RPMI7951 (cell line): Measurements from ENCODE around the gene TTLL8. TPM values are rescaled to one million over a fixed set of nuclear protein-coding genes. Genes with fewer than 3 reads are reported as not detected.

Source experiments
- DNase-seq: peaks from one replicate; pipeline ENCODE4 v3.0.0-alpha.2; 2012; ENCODE audit warnings: low read depth
- total RNA-seq: library from RNA; depleted of rRNA; stranded (reverse); fragments of >200 nt; shearing (Covaris generic); gene quantifications from 2 replicates; pipeline ENCODE4 v1.2.3, GENCODE V29; 2014

Gene TTLL8
- total RNA-seq, 1 experiment from 2014 or later = not detected

- DNase-seq = peak; percentile 8
Measured at GRCh38 chr22:50002791-50003190, 55.3 kb downstream of the TTLL8 start.

DNA sequence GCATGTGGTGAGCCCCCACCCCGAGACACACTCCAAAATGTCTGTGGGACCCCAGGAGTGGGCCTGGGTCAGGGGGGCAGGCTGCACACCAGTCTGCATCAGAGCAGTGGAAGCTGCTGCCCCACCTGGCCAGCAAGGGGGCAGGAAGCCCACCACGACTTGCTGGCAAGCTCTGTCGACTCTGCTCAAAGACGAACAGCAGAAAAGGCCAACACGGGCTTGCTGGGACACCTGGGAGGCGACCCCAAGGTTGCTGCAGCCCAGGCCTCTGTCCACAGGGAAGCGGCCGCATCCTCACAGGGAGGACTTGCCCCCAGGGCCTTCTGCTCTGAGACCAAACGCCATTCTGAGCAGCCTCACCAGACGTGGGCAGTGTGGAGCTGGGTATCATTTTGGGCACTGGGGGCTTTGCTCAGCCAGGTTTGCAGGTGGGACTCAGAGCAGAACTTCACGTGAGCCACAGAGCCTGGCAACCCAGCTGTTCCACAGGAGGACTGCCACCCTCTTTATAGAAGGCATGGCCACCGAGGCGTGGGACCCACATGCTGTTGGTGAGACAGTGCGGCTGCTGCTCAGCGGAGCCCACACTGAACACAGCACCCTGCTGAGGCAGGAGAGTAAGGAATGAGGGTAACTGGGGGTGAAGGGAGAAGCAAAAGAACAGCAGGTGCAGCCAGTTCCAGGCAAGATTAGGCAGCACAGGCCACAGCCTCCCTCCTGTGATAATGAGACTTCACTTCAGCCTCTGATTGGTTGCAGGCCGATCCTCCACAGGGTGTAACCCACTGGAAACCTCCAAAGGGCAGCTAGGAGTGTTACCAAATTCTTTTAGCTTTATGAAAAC is 56.5 kb downstream of the TTLL8 start:
- DNase-seq = no peak

DNA sequence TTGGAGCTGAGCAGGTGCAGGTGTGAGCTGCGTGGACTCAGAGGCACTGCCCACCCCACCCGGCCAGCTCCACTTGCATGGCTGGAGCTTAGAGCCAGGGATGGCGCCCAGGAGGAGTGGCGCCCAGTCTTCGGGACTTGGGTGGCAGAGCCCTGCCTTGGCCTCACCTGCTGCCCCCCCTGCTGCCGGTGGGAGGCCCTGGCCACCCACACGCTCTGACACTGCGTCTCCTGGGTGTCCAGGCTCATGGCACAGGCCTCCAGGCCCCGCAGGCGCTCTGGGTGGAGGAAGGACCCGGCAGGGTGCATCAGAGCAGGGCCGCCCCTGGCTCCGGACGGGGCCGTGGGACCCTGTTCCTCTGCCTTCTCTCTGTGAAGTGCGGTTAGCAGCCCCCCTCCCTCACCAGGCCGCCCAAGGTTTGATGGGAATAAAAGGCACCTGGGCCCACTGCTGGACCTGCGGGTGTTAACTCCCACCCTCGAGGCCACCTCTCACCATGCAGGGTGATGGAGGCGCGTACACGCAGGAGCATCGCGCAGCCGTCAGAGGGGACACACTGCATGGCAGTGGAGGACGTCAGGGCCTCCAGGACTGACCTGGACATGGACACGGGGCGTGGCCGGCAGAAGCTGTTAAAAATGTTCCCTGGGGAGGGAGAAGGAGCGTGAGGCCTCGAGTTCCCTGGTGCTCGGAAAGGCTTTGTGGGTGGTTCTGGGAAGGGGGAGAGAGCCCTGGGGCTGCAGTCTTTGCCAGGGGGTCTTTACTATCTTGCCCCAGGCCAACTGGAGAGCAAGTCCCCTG is 57.3 kb downstream of the TTLL8 start:
- DNase-seq = no peak

DNA sequence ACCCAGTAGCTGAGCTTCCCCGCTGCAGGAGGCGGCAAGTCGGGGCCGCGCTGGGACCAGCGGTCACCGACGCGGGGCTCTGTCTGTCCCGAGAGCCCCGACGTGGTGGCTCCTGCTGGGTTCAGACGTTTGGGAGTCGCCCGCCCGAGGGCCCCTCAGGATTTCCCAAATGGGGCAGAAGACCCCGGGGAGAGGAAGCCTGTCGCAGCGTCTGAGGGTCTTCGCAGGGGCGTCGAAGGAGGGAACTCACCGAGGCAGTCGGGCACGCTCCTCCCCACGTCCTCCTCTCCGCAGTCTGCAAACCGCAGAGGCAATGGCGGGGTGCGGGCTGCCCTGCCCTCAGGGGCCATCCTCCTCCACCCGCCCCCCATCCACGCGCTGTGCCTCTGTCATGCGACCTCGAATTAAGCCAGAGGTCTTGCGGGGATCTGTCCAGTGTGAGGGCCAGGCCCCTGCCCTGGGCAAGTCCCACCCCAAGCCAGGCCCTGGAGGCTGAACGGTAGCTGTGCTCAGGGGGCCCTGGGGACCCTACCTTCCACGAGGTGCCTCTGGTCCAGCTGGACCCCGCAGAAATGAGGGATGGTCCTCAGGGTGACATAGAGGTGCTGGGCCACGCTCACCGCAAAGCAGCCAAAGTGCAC is 58.0 kb downstream of the TTLL8 start:
- DNase-seq = no peak

GRCh38 chr22:49999063-49999945 is 58.8 kb downstream of the TTLL8 start:
- no peak for DNase-seq

- no peak for DNase-seq
Measured at GRCh38 chr22:49998718-49999062, 59.4 kb downstream of the TTLL8 start.

GRCh38 chr22:49997932-49998717 is 60.0 kb downstream of the TTLL8 start:
- no peak for DNase-seq

DNA sequence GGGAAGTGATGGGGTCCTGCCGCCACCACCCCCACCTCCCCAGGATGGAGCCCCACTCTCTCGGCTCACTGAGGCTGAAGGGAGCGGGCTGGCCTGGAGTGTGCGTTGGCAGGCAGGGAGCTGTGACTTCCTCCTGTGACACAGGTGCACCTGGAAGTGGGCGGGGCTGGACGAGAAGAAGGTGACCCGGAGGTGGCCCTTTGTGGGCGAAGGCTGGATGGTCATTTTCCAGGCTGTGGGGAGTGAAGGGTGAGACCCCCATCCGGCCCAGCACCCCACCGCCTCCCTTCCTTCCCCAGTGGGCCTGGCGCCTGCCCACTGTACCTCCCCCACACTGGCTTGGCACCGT is 60.9 kb downstream of the TTLL8 start:
- no peak for DNase-seq

GRCh38 chr22:49996518-49997250 is 61.4 kb downstream of the TTLL8 start:
- DNase-seq = no peak

DNA sequence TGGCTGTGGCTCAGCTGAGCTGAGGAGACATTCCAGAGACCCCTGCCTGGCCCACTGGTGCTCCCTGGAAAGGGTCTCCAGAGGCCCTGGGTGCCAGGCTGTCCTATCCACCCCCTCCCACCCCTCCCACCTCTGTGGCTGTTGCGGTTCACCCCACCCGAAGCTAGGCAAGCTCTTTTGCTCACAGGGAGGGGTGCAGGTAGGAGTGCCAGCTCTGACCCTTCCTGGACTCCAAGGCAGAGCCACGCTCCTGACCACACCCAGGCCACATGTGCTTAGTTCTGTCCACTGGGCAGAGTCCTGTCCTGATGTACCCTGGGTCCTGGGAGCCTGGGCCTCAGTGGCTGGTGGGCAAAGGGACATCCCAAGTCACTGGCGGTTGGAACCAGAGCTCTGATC is 62.0 kb downstream of the TTLL8 start:
- DNase-seq = no peak

- DNase-seq = no peak
Measured at GRCh38 chr22:49995361-49996118, 62.6 kb downstream of the TTLL8 start.

- no peak for DNase-seq
Measured at GRCh38 chr22:49995041-49995360, 63.1 kb downstream of the TTLL8 start.

- DNase-seq = no peak
Measured at GRCh38 chr22:49994361-49995040, 63.6 kb downstream of the TTLL8 start.

- DNase-seq = no peak
Measured at GRCh38 chr22:49993649-49994360, 64.3 kb downstream of the TTLL8 start.

- peak; percentile 35 for DNase-seq
Measured at GRCh38 chr22:49992921-49993648, 65.0 kb downstream of the TTLL8 start.

DNA sequence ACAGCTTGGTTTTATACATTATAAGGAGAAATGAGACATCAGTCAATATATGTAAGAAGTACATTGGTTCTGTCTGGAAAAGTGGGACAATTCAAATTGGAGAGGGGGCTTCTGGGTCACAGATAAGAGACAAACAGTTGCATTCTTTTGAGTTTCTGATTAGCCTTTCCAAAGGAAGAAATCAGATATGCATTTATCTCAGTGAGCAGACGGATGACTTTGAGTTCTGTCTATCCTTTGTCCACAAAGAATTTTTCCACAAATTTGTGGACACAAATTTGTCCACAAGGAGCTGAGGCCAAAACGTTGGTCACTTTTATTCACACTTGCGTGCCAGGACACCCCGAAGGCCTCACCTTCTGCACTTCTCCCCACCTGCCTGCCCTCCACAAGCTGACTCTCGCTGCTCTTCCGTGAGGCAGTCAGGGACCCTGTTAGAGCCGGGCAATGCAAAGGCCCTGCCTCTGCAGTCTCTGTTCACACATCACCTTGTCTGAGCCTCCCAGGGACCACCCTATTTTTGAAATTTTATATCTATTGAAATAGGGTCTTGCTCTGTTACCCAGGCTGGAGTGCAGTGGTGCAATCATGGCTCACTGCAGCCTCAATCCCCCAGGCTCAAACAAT is 66.1 kb downstream of the TTLL8 start:
- DNase-seq = no peak

GRCh38 chr22:49991167-49991566 is 66.9 kb downstream of the TTLL8 start:
- DNase-seq = no peak
